Kasumi-1 (cell line): ENCODE results near the gene CCNE1.
"Not testable (repeated sequence)": the region's sequence is repeated elsewhere in the genome, so short reads cannot be mapped to it uniquely, and the experiment has no call there.

Experiments
- DNase-seq, 2 experiments: peaks; one replicate each; lab custom pipeline; 2025; lab: John Stamatoyannopoulos, UW

CCNE1 gene

DNA sequence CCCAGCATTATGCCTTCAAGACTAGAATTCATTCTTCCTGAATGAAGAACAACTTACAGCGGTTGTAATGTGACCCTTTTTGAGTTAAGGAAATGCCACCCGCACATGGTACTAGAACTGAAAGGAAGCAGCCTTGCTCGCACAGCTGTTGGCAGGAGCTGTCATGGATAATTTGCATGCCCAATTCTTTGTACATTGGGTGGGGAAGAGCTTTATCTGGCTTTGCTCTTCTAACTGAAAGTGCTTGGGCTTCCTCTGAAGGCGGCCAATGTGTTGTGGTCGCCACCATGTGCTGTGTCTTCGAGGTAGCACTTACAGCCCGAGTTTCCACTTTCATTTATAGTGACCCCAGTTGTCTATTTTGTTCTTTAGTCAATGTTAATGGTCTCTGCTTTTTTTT lies 3.4 kb downstream of the CCNE1 start:
- DNase-seq = peak; percentile 89 to 90

GRCh38 chr19:29817316-29817715 lies 5.5 kb downstream of the CCNE1 start:
- no peak for DNase-seq

GRCh38 chr19:29819300-29819699 lies 7.5 kb downstream of the CCNE1 start:
- DNase-seq = no peak

GRCh38 chr19:29819986-29820385 lies 8.2 kb downstream of the CCNE1 start:
- no peak for DNase-seq

GRCh38 chr19:29823581-29824330 lies 12.0 kb downstream of the CCNE1 start:
- no peak for DNase-seq

GRCh38 chr19:29825263-29825662 lies 13.5 kb downstream of the CCNE1 start:
- not testable (repeated sequence) for DNase-seq

DNA sequence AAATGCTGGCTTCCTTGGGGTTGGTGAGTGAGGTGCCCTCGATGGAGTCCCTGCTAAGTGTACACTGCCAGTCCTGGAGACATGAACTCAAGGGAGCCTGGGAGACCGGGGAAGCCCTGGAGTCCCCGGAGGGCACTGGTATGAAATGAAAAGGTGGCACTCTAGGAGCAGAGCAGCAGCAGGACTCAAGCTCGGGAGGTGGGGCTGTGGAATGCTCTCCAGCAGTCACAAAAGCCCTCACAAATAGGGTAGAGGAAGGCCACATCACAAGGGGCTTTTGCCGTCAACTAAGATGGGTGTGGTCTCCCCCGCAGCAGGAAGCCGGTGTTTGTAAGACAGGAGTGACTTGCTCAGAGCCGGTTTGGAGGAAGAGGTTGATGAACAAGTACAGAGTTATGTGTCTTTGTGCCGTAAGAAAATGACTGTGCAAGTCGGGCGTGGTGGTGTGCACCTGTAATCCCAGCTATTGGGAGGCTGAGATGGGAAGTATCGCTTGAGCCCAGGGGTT lies 19.3 kb downstream of the CCNE1 start:
- no peak for DNase-seq

DNA sequence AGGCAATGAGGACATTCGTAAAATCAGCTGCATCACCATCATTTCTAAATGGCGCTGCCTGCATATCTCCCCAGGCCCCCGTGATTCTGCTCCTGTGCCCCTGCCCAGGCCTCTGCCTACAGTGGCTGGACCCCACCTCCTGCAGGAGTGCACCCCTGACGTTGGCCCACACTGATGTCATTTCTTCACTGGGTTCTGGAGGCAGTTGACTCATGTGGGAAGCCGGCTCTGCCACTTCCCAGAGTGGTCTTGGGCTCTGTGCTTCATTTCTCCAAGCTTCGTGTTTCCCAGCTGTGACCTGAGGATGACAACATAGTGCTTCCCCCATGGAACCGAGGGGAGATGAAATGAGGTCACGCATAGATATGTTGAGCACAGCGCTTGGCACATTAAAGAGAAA lies 19.9 kb downstream of the CCNE1 start:
- DNase-seq = no peak

GRCh38 chr19:29832801-29833200 lies 21.0 kb downstream of the CCNE1 start:
- no peak for DNase-seq

DNA sequence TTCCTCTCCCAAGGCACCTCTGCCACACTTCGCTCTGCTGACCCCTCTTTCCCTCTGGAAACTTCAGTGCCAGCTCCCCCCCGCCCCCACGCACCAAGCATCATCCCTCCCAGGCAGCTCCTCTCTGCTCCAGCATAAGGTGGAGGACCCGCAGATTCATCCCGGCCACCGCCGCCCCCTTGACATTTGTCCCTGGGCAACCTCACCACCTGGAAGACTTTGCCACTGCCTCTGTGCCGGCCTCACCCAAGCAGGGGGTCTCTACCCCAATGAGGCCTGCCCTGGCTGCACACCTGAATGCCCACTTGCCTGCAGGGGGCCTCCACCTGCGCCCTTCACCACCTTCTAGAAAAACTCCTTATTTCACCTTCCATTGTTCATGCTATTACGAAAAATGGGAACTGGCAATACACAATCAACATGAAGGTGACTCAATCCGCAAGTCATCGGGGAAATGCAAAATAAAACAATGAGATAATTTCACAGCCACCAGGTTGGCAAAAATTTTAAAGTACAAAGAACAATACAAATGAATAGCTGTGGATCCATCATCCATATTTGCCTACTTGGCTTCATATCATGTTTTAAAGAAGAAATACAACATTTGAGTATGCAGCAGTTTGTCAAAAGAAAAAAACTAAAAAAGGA lies 21.9 kb downstream of the CCNE1 start:
- no peak for DNase-seq

- DNase-seq = peak in 1 of 2 experiments; percentile 17
Measured at GRCh38 chr19:29834991-29835846, 23.4 kb downstream of the CCNE1 start.

GRCh38 chr19:29836409-29836825 lies 24.6 kb downstream of the CCNE1 start:
- DNase-seq = no peak

DNA sequence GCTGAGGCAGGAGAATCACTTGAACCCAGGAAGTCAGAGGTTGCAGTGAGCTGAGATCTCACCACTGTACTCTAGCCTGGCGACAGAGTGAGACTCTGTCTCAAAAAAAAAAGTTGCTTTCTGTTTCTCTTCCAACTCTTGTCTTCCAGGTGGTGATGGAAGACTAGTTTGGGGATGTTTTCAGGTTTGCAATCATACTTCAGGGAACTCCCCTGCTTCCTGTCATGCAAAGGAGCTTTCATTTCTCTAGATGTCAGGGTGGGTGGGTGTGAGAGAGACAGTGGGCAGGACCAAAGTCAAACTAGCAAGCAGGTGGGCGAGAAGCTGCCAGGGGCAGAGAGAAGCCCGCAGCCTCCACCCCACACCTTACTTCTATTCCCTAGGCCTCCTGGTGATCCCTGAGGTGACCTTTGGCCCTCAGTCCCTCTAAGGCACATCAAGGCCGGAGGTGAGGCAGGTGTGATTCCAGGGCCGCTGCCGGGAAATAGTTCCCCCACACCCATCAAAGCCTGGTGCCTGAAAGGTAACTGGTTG lies 25.7 kb downstream of the CCNE1 start:
- DNase-seq = no peak

DNA sequence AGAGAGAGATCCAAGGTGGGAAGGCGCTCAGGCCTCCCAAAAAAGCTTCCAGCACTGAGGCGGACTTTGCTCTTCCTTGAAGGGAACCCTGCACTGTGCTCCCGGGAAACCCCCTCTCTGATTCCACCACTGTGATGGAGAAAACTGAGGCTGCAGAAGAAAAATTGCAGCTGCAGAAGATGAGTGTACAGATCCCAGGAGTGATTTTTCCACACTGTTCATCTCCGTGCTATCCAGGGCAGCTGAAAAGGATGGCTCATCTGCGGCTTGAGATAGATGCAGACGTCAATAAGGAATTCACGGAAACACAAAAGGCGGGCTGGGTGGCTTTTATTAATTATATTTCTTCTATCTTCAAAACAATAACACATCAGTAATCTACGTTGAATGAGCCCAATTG lies 26.2 kb downstream of the CCNE1 start:
- DNase-seq = no peak

DNA sequence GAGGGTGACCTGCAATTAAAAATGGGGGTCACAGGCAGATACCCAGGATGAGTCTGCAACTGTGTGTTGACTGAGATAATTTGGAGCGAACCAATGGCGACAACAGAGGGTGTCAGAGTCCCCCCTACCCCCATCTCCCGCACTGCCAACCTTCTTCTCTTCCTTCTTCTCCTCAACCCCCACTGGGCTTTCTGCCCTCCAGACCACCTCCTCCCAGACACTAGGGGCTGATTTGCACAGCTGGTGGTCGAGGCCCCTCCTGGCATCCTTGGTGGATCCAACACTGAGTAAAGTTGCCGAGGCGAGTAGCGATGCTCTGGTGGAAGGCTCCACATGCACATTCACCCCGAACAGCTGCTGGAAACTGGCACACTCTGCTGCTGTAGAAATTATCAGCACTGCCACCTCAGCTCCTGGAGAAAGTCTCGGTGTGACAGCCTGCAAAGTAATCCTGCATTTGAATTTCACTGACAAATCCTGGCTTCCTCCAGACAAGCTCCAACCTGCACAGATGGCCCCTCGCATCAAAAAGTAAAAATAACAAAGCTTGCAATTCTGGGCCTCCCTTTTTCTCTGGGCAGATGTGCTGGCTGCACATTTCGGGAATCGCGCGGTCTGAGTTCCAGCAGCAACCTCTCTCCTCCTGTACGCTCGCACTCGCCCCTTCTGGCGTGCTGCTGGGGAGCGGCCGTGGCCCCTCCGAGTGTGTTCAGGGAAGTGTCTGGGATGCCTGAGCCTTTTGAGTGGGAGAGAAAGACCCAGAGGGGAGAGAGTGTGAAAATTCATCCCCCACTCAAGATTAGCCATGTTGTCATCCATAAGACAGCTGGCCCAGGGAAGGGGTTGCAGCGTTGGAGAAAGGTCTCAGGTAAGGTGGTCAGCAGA lies 28.5 kb downstream of the CCNE1 start:
- DNase-seq = no peak

DNA sequence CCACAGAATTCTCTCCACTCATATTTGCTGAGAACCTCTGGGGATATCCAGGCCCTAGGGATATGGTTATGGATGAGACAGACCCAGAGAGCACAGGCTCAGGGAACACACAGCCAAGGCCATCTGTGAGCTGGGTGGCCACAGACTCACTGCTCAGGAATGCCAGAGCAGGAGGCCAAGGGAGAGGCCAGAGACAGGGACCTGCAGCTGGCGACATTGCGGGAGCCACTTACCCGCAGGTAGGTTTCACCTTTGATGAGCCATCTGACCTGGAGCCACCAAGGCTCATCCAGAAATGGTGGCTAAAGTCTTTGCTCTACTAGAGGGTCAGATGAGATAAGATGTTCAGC lies 29.4 kb downstream of the CCNE1 start:
- DNase-seq = no peak

- DNase-seq = no peak
Measured at GRCh38 chr19:29841559-29842367, 30.0 kb downstream of the CCNE1 start.

- DNase-seq = no peak
Measured at GRCh38 chr19:29842471-29843179, 30.8 kb downstream of the CCNE1 start.

- DNase-seq = no peak
Measured at GRCh38 chr19:29843180-29844051, 31.6 kb downstream of the CCNE1 start.
